ENCODE data around the gene TFEC.

The TFEC gene

DNA sequence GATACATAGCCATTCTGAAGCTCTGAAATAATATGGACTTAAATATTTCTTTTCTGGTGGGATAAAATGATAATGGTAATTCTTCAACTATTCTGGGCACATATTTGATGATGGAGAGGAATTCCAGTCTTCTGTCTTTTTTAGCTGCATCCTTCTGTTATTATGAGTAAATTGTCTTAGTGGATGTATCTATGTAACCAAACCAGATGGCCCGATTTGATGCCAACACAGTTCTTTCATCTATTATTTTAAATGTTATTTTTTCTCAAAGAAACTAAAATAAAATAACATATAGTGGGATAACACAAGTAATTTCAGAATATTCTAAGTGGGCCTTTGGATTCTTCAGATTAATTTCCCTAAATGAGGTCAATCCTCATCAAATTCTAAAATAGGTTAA lies 110.2 kb downstream of the TFEC start:
- DNase-seq: no peak

DNA sequence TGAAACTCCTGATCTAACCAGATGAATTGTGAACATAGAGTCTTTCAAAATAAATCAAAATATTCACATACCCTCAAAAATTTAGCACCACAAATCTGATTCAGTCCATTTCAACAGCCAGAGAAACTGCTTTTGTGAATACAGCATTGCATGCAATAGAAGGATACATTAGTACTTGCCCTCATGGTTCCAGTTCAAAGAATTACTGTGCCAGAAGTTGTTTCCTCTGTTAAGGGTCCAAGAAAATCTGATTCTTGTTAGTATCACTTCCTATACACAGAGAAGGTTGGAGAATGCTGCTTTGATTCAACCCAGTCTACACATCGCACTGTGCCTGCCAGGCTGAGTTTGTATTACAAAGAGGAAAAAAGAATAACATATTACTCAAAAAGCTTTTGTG lies 115.6 kb downstream of the TFEC start:
- DNase-seq: no peak

DNA sequence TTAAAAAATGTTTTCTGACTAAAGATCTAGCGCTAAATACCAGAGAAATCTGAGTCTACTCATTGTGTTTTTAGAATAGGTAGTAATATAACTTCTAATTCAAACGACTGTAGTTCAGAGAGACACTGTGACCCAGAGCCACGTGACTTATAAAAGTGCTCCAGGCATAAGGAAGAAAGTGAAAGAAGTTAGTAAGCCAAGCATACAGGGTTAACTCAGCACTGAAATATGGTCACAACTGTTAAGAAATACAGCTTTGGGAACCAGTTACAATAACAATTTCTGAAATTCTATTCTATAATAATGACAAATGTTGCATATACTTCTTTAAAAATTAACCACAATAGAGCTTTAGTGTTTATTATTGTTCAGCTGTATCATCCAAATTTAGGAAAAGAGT lies 119.1 kb downstream of the TFEC start:
- no peak for DNase-seq

DNA sequence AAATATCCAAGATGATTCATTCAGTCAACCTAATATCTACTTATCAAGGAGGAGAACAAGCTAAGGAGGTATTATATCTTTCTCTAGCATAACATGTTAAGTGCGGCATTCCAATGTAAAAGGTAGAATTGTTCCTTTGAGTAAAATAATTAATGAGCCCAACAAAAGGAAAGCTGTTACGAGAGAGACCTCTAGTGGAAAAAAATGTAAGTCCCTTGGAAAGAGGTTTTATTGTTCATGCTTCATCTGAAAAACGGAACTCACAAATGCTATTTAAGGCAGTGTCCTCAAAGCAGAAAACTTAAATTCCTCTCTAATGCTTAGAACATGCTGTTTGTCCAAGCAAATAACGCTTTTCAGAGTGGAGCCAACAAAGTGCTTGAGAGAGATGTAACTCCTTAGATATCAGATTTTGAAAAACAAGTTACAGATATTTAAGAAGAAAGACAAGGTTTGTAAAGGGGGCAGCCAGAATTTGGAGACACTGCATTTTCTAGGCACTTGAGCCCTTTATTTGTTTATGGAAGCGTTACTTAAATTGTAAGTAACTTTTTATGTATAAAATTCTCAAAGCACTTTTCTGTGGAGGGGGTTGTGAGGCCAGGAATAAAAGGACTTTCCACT lies 119.9 kb downstream of the TFEC start:
- DNase-seq: no peak

DNA sequence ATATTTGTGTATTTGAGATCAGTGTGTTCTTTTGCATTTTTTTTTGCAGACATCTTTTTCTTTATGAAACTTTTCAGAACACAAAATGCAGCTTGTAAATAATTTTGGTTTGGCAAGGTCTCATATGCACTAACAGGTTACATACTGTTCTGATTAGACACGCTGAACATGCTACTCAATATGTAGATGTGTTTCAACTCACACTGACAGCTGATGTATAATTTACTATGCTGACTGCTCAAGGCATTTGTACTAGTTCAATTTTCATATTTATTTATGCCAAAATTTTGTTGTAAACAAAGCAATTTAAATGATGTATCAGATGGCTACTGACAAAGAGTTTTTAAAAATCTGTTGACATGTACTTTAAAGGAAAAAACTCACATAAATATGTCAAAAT lies 123.8 kb downstream of the TFEC start:
- DNase-seq: no peak

DNA sequence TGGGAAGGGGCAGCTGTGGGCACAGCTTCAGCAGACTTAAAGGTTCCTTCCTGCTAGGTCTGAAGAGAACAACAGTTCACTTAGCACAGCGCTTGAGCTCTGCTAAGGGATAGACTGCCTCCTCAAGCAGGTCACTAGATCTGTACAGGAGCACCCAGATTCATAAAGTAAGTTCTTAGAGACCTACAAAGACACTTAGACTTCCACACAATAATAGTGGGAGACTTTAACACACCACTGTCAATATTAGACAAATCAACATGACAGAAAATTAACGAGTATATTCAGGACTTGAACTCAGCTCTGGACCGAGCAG lies 140.9 kb downstream of the TFEC start:
- DNase-seq: no peak

DNA sequence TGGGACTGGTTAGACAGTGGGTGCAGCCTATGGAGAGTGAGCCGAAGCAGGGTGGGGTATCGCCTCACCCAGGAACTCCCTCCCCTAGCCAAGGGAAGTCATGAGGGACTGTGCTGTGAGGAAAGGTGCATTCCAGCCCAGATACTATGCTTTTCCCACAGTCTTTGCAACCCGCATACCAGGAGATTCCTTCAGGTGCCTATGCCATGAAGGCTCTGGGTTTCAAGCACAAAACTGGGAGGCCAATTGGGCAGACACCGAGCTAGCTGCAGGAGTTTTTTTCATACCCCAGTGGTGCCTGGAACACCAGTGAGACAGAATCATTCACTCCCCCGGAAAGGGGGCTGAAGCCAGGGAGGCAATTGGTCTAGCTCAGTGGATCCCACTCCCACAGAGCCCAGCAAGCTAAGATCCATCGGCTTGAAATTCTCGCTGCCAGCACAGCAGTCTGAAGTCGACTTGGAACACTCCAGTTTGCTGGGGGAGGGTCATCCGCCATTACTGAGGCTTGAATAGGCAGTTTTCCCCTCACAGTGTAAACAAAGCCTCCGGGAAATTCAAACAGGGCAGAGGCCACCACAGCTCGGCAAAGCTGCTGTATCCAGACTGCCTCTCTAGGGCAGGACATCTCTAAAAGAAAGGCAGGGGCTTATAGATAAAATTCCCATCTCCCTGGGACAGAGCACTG lies 141.4 kb downstream of the TFEC start:
- DNase-seq: no peak

DNA sequence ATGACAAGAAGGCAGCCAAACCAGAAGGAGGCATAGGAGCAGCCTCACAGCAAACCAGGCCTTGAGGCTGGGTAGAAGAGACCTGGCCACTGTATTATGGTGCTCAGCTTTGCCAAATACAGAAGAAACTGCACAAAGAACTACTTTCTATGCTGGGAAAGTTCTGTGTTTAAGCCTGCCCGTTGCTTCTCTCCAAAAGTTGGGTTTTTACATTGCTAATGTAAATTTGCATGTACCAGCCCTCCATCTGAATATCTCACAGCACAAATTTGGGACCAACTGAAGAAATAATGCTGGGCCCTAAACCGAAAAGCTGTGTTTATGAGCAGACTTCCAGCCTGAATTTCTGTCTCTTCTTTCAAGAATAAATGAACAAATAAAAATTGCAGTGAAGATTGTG lies 145.0 kb downstream of the TFEC start:
- no peak for DNase-seq
